Measurements from ENCODE around the gene THSD4.
"Not testable (repeated sequence)": the region's sequence is repeated elsewhere in the genome, so short reads cannot be mapped to it uniquely, and the experiment has no call there.

Gene THSD4

GRCh38 chr15:71228403-71228802 is 113.1 kb downstream of the THSD4 start:
- DNase-seq, result no peak

DNA sequence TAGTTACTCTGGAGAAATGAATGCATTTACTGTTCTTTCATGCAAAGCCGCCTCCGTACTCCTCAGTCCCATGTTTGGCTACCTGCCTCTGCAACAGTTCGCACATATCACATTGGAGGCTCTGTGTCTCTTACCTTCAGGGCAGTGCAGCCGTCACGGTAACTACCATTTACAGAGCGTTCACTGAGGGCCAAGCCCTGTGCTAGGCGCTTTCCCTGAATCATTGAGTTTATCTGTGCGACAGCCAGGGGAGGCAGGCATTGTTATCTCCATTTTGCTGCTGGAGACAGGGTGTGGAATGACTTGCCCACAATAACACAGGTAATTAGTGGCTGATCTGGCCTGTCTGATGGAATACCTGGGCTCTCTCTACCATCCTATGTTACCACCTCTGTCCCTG is 115.0 kb downstream of the THSD4 start:
- DNase-seq, result no peak

- DNase-seq, result no peak
Observed at GRCh38 chr15:71231758-71232157, 116.5 kb downstream of the THSD4 start.

GRCh38 chr15:71232411-71232810 is 117.1 kb downstream of the THSD4 start:
- DNase-seq, result no peak

DNA sequence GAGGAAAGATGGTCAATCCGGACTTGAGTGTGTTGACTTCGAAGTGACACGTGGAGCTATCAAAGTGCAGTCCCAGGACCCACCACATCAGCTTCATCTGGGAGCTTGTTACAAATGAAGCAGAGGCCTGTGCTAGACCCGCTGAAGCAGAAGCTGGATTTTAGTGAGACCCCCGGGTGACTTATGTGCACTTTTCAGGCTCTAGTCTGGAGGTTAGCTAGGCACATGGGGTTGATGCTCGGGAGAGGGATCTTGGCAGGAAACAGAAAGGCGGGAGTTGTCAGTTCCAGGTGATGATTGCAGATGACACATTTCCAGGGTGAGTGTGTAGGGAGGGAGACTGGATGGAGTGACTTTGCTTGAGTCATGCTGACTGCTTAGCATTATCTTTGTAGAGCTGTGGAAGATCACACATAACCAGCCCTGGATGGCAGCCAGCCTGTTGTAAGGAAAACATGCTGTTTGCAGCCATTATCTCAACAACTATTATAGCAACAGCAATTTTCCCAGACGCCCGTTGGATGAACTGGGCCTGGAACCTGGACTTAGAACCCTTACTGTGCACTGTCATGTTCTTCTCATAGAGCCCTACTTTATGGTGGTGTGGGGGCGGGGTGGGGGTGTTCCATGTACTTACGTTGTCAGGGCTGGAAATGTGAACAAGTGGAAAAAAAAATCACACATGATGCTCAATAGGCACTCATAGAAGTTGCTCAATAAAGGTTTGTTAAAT is 122.4 kb downstream of the THSD4 start:
- no peak for DNase-seq

DNA sequence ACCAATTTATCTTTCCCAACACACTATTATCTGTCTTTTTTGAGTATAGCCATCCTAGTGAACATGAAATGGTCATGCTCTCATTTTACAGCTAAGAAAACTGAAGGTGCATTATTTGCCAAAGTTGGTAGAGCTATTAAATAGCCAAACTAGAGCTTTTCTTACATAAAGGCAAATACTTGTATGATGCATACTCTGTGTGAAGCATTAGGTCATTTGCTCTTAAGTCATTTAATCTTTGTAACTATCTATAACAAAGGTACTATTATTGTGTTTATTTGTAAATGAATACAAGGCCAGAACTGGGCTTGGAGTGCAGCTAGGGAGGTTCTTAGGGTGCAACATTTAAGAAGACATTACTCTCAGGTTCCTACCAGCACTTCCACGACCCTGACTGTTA is 123.7 kb downstream of the THSD4 start:
- no peak for DNase-seq

DNA sequence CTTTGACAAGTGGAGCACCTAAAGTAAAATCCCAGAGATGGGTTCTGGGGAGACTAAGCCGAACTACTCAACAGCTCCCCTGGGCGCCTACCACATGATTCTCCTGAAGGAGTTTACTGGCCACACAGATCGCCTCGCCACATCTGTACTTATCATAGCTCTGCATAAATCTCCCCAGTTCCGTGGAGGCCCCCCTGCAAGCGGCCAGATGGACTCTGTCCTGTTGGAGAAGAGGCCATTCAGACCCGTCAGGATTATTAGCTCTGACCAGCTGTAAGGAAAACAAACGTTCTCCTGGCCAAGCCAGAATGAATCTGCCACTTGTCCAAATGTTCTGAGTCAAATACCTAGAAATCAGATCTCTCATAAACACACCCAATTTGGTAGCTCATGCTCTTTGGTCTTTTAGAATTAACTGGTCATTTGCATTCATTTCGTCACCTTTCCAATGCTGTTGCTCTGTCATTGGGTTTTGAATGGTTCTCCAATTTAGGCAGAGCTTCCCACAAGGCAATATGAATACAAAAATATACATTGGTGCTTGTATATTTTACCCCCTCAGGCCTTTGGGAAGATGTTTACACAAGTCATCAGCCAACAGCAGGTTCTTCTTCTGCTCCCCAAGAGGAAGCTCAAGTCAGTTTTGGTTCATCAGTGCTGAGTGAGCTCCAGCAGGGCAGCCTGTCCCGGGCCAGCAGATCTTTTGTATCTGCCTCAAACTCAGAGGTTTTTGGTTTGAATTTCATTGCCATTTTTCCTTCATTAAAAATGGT is 124.5 kb downstream of the THSD4 start:
- no peak for DNase-seq

GRCh38 chr15:71242292-71242691 is 127.0 kb downstream of the THSD4 start:
- no peak for DNase-seq

DNA sequence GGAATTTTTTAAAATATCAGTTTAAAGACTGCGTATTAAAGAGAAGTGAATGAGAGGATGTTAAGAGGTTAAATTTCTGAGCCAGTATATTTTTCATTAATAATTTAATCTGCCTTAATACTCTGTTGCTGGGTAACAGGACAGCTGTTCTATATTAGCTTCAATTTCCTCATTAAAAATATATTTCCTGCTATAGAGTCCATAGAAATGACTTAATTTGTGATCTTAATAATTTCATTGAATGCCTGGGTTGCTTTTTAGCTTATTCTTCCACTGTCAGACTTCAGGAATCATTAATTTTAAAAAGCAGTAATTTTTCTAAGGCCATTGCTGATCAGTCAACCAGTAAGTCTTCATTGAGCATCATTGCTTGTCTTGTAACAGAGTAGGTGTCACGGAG is 129.0 kb downstream of the THSD4 start:
- no peak for DNase-seq

DNA sequence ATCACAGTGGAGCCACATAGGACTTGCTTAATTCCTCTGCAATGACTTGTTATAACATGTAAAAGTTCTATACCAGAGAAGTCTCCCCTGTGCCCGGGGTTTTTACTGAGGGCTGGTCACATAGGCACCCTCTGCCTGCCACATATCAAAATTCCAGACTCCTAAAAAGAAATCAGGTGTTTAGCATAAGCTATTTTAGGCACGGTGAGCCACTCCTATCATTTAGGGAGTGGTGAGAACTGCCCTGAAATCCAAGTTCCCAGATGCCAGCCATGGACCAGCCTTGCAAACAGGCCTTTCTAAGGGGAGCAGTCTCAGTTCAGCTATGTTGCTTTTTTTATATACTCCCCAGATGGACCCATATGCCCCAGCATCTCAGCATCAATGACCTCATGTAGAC is 130.3 kb downstream of the THSD4 start:
- DNase-seq, result no peak

DNA sequence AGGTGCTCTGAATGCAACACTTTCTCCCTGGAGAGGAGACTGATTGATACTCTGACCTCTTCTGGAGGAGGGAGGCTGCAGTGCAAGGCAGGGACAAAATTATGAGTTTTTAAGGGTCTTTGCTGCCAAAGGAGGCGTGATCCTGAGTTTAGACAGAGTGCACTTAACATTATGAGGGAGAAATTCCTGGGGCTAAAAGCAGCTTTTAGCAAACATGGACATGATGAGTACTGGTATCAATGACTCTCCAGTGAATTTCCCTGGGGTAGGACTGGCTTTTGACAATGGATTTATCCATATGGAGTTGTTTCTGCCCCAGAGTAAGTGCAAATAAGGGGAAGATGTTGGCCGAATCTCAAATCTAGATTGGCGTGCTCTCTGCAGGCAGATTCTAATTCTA is 133.1 kb downstream of the THSD4 start:
- no peak for DNase-seq

DNA sequence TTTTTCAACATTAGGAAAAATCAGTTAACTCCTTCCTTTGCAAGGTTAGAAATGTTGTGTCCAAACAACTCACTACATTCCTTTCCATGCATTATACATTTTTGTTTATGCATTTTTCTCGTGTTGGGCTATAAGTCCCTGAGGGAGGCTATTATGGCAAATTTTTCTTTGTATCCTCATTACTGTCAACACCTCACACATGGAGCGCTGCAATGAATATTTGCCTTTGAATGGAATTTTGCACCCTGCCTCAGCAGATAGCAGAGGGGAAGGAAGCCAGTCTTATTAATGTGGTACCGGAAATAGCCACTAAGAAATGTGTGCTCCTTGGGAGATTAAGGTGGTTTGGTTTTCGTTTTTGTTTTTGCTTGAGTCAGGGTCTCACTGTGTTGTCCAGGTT is 134.7 kb downstream of the THSD4 start:
- no peak for DNase-seq

- DNase-seq, result no peak
Observed at GRCh38 chr15:71250936-71251583, 135.8 kb downstream of the THSD4 start.

- DNase-seq, result no peak
Observed at GRCh38 chr15:71251584-71252043, 136.3 kb downstream of the THSD4 start.

DNA sequence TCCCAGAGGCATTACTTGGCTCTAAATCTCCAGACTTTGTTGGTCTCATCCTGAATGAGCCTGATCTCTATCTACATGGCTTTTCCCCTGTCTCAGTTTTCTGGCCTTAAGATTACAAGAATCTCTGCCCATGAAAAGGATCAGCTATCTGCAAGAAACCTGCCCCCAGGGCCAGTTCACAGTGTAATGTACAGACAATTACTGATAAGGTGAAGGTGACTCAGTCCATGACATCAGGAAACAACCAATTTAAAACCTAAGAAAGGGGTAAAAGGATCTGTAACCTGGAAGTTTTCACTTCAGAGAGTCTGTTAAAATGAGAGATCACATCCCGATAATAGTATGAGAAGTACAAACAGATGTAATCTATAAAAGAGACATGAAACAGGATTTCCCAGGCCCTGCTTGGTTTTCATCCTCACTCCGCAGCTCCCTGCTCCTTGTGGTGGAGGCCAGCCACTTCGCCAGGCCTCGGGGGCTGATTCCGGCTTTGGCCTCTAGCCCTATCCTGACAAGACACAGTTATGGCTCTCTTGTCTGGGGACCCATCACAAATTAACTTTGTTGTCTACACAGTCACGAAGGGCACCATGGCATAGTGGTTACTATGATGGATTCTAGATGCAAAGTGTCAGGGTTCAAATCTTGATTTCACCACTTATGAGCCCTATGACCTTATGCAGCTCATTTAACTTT is 136.9 kb downstream of the THSD4 start:
- DNase-seq, result no peak

DNA sequence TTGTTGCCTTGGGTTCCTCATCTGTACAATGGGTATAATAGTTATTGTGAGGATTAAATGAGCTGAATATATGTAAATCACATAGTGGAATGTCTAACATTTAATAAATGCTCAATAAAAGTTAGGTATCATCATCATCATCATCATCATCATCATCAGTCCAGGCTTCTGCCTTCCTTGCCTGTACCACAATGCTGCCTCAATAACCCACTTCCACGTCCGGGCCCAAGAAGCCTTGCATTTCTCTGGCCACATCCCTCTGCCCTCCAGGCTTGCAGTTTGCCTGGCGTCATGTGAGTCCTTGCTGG is 137.4 kb downstream of the THSD4 start:
- DNase-seq, result no peak

GRCh38 chr15:71254491-71254890 is 139.2 kb downstream of the THSD4 start:
- no peak for DNase-seq

- DNase-seq, result no peak
Observed at GRCh38 chr15:71256934-71257664, 141.8 kb downstream of the THSD4 start.

DNA sequence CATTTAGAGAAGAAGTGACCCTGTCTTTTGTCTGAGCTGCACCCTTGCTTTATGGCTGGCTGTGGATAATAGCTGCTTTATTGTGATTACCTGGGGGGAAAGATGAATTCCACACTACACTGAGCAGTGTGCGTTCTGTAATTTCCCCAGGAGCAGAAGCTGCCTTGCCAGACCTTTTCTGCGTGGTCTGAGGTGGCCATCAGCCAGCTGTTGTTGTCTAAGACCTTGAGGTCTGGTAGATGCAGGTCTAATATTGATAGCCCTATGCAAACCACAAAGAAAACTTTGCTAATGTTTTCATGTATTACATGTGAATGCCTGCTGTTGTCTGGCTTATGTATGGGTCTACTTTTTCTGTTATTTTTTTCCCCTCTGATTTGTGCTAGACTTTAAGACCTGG is 144.6 kb downstream of the THSD4 start:
- no peak for DNase-seq

DNA sequence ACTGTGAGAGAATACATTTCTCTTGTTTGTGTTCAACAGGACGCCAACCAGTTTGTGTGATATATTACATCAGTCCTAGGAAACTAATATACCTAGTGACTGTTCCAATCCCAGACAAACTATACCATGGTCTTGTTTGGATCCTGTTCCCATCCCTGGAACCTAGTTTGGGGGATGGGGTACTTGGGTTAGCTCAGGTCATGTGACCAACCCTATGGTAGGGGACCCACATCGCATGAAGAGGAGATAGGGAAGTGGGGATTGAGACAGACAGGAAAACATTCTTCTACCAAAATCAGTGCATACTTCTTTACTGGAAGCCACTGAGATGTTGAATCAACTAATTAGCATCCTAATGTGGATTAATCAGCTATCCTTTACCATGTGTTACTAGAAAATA is 146.1 kb downstream of the THSD4 start:
- DNase-seq, result no peak

DNA sequence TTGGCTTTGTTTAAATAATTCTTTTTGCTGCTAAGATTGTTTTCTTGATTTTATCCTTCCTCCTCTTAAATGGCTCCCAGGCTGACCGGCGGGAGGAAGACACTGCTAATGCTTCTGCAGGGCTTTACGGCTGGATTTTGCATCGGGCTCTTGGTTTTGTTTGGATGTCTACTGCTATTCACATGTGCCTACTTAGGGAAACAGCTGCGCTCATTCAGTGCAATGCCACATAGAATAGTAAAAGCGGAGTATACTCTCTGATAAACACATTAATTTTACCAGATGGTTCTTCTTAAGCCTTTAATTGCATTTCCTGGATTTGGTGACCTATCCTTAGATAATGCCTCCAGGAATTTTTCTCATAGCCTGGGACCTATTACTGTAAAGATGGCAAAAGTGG is 146.6 kb downstream of the THSD4 start:
- DNase-seq, result no peak

DNA sequence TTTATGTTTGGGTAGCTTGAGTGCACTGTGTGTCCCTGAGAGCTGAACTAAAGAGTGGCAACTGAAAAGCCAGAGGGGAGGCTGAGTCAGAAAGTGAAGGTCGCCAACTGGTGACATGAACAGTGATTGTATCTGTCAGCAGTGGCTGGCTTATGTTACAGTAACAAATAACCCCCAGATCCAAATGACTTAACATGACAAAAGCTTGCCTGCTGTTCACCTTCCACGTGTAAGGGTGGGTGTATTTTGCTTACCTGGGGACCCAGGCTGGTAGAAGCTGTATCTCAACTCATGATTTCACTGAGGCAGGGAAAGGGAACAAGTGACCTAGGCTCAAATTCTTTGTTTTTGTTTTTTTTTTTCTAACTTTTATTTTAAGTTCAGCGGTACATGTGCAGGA is 147.3 kb downstream of the THSD4 start:
- DNase-seq, result no peak

DNA sequence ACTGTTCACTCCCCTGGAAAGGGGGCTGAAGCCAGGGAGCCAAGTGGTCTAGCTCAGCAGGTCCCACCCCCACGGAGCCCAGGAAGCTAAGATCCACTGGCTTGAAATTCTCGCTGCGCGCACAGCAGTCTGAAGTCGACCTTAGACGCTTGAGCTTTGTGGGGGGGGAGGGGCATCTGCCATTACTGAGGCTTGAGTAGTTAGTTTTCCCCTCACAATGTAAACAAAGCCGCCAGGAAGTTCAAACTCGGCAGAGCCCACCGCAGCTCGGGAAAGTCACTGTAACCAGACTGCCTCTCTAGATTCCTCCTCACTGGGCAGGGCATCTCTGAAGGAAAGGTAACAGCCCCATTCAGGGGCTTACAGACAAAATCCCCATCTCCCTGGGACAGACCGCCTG is 150.3 kb downstream of the THSD4 start:
- not testable (repeated sequence) for DNase-seq
